GM12878 (cell line): ENCODE data around the gene DOHH. TPM values are rescaled to one million over a fixed set of nuclear protein-coding genes. Genes with fewer than 3 reads are reported as not detected.
A peak's percentile ranks its signal among the peaks of the same experiment; 100 is the strongest.
"Not testable (repeated sequence)": the region's sequence is repeated elsewhere in the genome, so short reads cannot be mapped to it uniquely, and the experiment has no call there.

ENCODE experiments used
- ATAC-seq: fragments of 200-7000 bp; cut with Tn5 transposase; 3 replicates; pipeline ENCODE4 v1.9.1; 2020; ENCODE audit warnings: mild to moderate bottlenecking, moderate library complexity
- BruUV-seq: library from RNA; stranded (reverse); fragments of 400-500 nt; replicated peaks from 2 replicates; lab custom pipeline; 2021; lab: Mats Ljungman, UMichigan
- CTCF ChIA-PET: fragments of 300-600 bp; sonication (Branson Sonifier 250); formaldehyde crosslinking; extraction: SDS; loops from one replicate; lab custom pipeline; 2021; ENCODE audit warnings: inconsistent platforms; lab: Yijun Ruan, JAX
- POLR2A ChIA-PET: fragments of 350-600 bp; formaldehyde crosslinking; extraction: SDS; loops from one replicate; lab custom pipeline; 2021; ENCODE audit warnings: inconsistent platforms; lab: Charles Lee
- RAD21 ChIA-PET: fragments of 300-600 bp; sonication (Branson Sonifier 250); formaldehyde crosslinking; loops from one replicate; lab custom pipeline; 2023; ENCODE audit warnings: antibody characterized with exemption; ENCODE audit not compliant: unreplicated experiment; lab: Charles Lee
- SMC1A ChIA-PET: fragments of 300-600 bp; sonication (Branson Sonifier 250); formaldehyde crosslinking; loops from one replicate; lab custom pipeline; 2023; ENCODE audit not compliant: unreplicated experiment, uncharacterized antibody; lab: Charles Lee
- DNase-seq: peaks from one replicate; pipeline ENCODE4 v3.0.0-alpha.2; 2011; ENCODE audit warnings: low read depth, low spot score
- FAIRE-seq: peaks from 3 replicates; lab custom pipeline; 2011; peaks lifted over from hg19 to GRCh38; lab: Jason Lieb, UNC
- H2AFZ ChIP-seq: 2 replicates; pipeline ENCODE4 v1.6.0; 2011; ENCODE audit warnings: low read depth, low read length, control low read depth; ENCODE audit not compliant: control insufficient read depth
- H3K27ac ChIP-seq: 2 replicates; pipeline ENCODE4 v1.5.1; 2011; ENCODE audit warnings: control low read depth; ENCODE audit not compliant: control insufficient read depth, insufficient read depth
- H3K27me3 ChIP-seq, 2 experiments: replicated peaks in 1 of 2; 2 replicates each; pipeline versions ENCODE4 v1.6.0 to v1.6.1; 2011; ENCODE audit warnings: low read length in 1 of 2; ENCODE audit not compliant: control insufficient read depth in 2 of 2, insufficient read depth in 2 of 2
- H3K36me3 ChIP-seq, 2 experiments: 2 replicates each; pipeline ENCODE4 v1.5.1; 2011; ENCODE audit warnings: low read length in 1 of 2; ENCODE audit not compliant: control insufficient read depth in 2 of 2, insufficient read depth in 2 of 2
- H3K4me1 ChIP-seq: 2 replicates; pipeline ENCODE4 v1.6.1; 2011; ENCODE audit warnings: mild to moderate bottlenecking, low read length, moderate library complexity, mixed read lengths; ENCODE audit not compliant: control insufficient read depth, insufficient read depth
- H3K4me2 ChIP-seq: 2 replicates; pipeline ENCODE4 v1.6.0; 2011; ENCODE audit warnings: control low read depth; ENCODE audit not compliant: control insufficient read depth, insufficient read depth
- H3K4me3 ChIP-seq: fragments of 200-600 bp; sonication (generic); 2 replicates; pipeline ENCODE4 v1.5.1; 2016
- H3K79me2 ChIP-seq: 2 replicates; pipeline ENCODE4 v1.6.0; 2011; ENCODE audit warnings: low read length; ENCODE audit not compliant: control insufficient read depth, insufficient read depth
- H3K9ac ChIP-seq: 2 replicates; pipeline ENCODE4 v1.8.0; 2011; ENCODE audit warnings: low read length, control low read depth, mixed read lengths; ENCODE audit not compliant: control insufficient read depth, insufficient read depth
- H3K9me3 ChIP-seq: replicated peaks from 3 replicates; pipeline ENCODE4 v1.5.1; 2011; ENCODE audit warnings: mild to moderate bottlenecking, low read length; ENCODE audit not compliant: control insufficient read depth, insufficient read depth
- H4K20me1 ChIP-seq: 2 replicates; pipeline ENCODE4 v1.6.0; 2011; ENCODE audit not compliant: control insufficient read depth, insufficient read depth
- EGR1 ChIP-seq, 2 experiments: IDR thresholded peaks; 1 replicate in 1 of 2; 2 replicates in 1 of 2; pipeline ENCODE4 v1.6.1; 2011 to 2012; ENCODE audit warnings: low read depth in 2 of 2, low read length in 2 of 2, borderline replicate concordance in 1 of 2, mild to moderate bottlenecking in 1 of 2, moderate library complexity in 1 of 2
- ZBTB33 ChIP-seq: fragments of 450-650 bp; IDR thresholded peaks from 2 replicates; pipeline ENCODE4 v1.6.1; 2017; ENCODE audit warnings: mild to moderate bottlenecking
- WGBS: methylation state at CpG from one replicate; pipeline ENCODE4 v1.1.6; 2016; ENCODE audit warnings: low lambda C conversion rate; ENCODE audit not compliant: insufficient replicate concordance, insufficient coverage; ENCODE audit errors: missing lambda C conversion rate; 5-methylcytosine and 5-hydroxymethylcytosine counted together
- in situ Hi-C: fragments of 300-500 bp; cut with MboI; formaldehyde crosslinking; loops from 9 replicates; pipeline ENCODE4 v1.14.3; 2018; ENCODE audit warnings: mixed read lengths
- intact Hi-C: fragments of 100-400 bp; cut with micrococcal nuclease; formaldehyde crosslinking; loops from one replicate; pipeline ENCODE4 v1.14.2; 2022; ENCODE audit not compliant: unreplicated experiment
- polyA plus RNA-seq, 11 experiments: library from polyadenylated mRNA; depleted of rRNA in 4 of 11; unstranded in 6 of 11; stranded (reverse) in 5 of 11; fragments of >200 nt; fragmentation: Nextera tagmentation in 4 of 11; fragmentation: Illumina TruSeq in 1 of 11; extraction: Ambion mirVana in 4 of 11; extraction: Trizol in 1 of 11; gene quantifications; 1 replicate in 1 of 11; 2 replicates in 10 of 11; pipeline versions ENCODE4 v1.2.1 to v1.2.3, GENCODE V29; 2011 to 2016; ENCODE audit warnings: inconsistent platforms in 2 of 11, missing spikeins in 2 of 11, low read depth in 1 of 11
- total RNA-seq, 4 experiments: library from RNA; depleted of rRNA in 3 of 4; stranded (reverse); fragments of >200 nt in 3 of 4; fragmentation: Illumina TruSeq in 1 of 4; extraction: Trizol in 1 of 4; gene quantifications; 2 replicates each; pipeline versions ENCODE4 v1.2.1 to v1.2.3, GENCODE V29; 2013 to 2021
- TF ChIP-seq, protein P1 (sequence below): IDR thresholded peaks from 2 replicates; pipeline ENCODE4 v1.6.1; 2011; ENCODE audit warnings: low read depth, mild to moderate bottlenecking, low read length, moderate library complexity, borderline replicate concordance; ENCODE audit errors: extremely low read depth

DOHH gene
- total and polyA plus RNA-seq, 10 of the 15 experiments (the other 5 are each of a cell fraction or from before 2014, with no cell fraction given), result 0.11 to 28.6 (median 11.7) TPM

GRCh38 chr19:3508771-3509535, 8.5 kb upstream of the DOHH start:
- peaks cover 7% of the 10 kb centered on the region for H3K4me1 ChIP-seq
- H3K9ac ChIP-seq, result no peak overlapping the region
- CTCF ChIA-PET, result no interaction called here
- peaks cover 0 to 1% of the 10 kb centered on the region in 2 experiments; a peak in 3 of 4 replicates for H3K36me3 ChIP-seq
- BruUV-seq, result no TSS peak
- DNase-seq (no peak), FAIRE-seq (no peak), ATAC-seq (no peak)
- H3K27me3 ChIP-seq, result no peaks in the 10 kb centered on the region
- H3K4me2 ChIP-seq, result peak overlapping the region; percentile 25; the same call in 1 of the 2 replicates
- H3K4me3 ChIP-seq, result no peak overlapping the region
- RAD21 ChIA-PET, result no interaction called here
- in situ Hi-C loops (no loop called here), intact Hi-C loops (no loop called here)
- H3K79me2 ChIP-seq, result peaks cover 46% of the 10 kb centered on the region
- SMC1A ChIA-PET, result no interaction called here
- H3K9me3 ChIP-seq, result no peaks in the 10 kb centered on the region
- POLR2A ChIA-PET, result no interaction called here
- no peak overlapping the region for H2AFZ ChIP-seq
- H4K20me1 ChIP-seq, result no peaks in the 10 kb centered on the region
- 96% methylated on average over 23 of the region's 23 CpGs for whole genome bisulfite sequencing
- TF ChIP-seq EGR1 (IDR thresholded peaks at IDR 0.05; ENCODE audit: borderline replicate concordance in 1 of 2, low read depth in 2 of 2, low read length in 2 of 2) (0 out of 3 replicates have a peak, but pooled peaks of 1 of the 2 experiments have one; percentile 6), ZBTB33 (peak; percentile 59; the same call in 1 of the 2 replicates)
- TF ChIP-seq, protein P1, sequence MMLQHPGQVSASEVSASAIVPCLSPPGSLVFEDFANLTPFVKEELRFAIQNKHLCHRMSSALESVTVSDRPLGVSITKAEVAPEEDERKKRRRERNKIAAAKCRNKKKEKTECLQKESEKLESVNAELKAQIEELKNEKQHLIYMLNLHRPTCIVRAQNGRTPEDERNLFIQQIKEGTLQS, result no peak
- TF ChIP-seq, all 136 proteins: peak for 2
- no peak overlapping the region for H3K27ac ChIP-seq

DNA sequence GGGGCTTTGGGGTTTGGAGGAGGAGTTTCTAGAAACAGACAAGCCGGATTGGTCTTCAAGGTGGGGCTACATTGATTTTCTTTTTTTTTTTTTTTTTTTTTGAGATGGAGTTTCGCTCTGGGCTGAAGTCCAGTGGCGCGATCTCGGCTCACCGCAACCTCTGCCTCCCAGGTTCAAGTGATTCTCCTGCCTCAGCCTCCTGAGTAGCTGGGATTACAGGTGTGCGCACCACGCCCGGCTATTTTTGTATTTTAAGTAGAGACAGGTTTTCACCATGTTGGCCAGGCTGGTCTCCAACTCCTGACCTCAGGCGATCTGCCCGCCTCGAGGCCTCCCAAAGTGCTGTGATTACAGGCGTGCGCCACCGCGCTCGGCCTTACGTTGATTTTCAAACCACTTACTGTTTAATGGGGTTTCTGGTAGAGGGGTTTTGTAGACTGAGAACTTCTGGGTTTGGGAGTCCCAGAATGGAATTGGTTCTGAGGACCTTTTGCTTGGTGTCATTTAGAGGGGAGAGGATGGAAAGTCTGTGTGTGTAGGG, 7.7 kb upstream of the DOHH start:
- H3K4me3 ChIP-seq, H3K4me2 ChIP-seq, ATAC-seq, H3K27ac ChIP-seq, intact Hi-C loops, SMC1A ChIA-PET, in situ Hi-C loops, FAIRE-seq, H3K9me3 ChIP-seq, H3K27me3 ChIP-seq, H4K20me1 ChIP-seq, H2AFZ ChIP-seq, H3K9ac ChIP-seq, H3K4me1 ChIP-seq, BruUV-seq, CTCF ChIA-PET, POLR2A ChIA-PET, DNase-seq, H3K36me3 ChIP-seq: not testable (repeated sequence)
- RAD21 ChIA-PET, result interaction anchor here (0.7 kb wide), 1 partner anchor 1283 kb away, joined by 3 read pairs; no protein-coding TSS in a partner anchor
- peaks cover 46% of the 10 kb centered on the region for H3K79me2 ChIP-seq
- 89% methylated on average over 14 of the region's 18 CpGs for WGBS
